Measurements from ENCODE around the gene CDKN3.
A peak's percentile ranks its signal among the peaks of the same experiment; 100 is the strongest.
"Not testable (repeated sequence)": the region's sequence is repeated elsewhere in the genome, so short reads cannot be mapped to it uniquely, and the experiment has no call there.

Gene CDKN3

DNA sequence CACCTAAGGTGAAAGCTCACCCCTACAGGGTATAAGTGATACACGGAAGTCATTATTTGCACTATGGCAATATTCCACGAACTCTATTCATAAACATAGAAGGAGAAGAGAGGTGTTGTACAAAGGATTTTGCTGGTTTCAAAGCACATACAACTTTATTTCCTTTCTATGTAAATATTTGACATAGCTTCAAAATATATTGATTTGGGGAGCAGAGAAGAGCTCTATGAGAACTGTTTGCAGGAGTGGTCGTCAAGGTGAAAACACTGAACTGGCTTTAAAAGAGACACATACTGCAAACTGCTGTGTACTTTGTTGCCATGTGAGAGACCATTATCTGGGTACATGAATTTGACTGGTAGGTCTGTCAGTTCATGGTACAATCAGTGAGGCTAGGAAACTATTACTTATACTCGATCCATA, 27.7 kb downstream of the CDKN3 start:
- DNase-seq, result no peak

DNA sequence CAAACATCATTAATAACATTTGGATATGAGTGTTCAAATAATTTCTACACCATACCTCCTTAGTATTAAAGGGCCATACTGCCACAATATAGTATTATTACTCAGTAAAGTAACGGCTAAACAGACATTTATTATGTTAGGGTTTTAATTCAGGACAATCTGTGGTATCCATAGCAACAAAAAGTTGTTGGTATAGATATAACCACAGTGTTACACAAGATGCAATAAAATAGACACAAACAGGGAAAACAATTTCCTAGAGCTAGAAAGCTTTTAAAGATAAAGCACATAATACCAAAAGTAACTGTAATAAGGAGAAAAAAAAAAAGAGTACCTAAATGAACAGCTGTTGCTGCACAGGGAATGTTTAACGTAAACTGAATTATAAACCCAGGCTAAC, 28.3 kb downstream of the CDKN3 start:
- DNase-seq, result no peak

DNA sequence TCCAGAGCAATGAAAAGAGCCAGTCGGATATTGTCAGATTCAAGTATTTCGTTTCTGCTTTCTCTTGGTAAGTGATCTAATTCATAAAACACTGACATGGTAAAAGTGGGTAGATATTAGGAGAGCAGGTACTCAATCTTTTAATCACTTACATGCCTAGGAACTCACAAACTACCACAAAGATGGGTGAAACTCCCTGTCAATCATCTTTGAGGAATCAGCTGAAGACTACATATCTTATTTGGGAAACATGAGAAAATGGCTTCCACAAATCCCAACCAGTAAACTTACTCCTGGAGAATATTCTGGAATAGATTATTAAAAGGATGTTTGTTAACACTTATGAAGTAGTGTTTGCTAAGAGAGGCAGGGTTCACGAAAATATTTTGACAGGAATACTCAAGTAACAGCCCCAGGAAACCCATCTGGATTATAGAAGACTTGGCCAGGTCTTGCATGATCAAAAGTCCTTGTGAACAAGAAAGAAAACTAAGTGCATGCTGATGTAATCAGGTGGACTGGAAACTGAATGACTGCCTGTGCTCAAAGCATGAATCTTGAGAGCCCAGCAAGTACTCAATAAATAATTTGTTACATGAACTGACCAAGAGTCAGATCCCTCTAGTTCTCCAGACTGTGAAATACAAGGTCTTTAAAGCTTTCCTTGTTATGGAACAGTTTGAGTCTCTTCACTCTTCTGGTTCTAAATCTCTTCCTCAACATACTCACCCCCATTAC, 28.9 kb downstream of the CDKN3 start:
- DNase-seq, result no peak

DNA sequence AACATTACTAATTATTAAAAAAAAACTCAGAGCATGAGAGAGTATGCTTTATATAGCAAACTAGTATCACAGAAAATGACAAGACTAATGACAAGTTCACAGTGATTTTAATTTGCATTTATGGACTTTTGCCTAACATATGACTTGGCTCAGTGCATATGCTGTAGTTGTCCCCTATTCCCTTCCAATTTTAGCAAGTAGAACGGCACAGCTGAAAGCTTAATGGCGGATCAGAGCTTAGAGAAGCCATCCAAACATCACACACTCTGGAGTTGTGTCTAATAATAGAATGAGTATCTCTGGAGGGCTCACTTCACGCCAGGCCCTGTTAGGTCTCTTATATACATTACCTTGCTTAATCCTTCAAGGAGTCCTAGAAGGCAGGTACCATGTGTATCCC, 31.1 kb downstream of the CDKN3 start:
- DNase-seq, result no peak

DNA sequence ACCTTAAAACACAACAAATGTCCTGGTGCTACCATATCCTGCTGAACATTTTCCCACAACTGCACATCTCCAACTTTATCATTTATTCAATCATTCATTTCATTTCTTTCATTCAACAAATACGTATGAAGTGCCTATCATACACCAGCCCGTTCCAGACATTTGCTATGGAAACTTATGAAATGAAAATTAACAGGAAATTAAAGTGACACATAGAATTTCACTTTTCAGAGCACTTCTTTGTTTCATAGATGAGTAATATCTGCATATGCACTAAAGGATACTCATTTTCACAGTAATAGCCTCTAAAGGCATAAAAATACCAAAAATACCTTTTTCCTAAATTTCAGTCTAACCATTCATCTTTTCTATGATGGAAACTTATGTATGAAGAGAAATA, 31.7 kb downstream of the CDKN3 start:
- no peak for DNase-seq

DNA sequence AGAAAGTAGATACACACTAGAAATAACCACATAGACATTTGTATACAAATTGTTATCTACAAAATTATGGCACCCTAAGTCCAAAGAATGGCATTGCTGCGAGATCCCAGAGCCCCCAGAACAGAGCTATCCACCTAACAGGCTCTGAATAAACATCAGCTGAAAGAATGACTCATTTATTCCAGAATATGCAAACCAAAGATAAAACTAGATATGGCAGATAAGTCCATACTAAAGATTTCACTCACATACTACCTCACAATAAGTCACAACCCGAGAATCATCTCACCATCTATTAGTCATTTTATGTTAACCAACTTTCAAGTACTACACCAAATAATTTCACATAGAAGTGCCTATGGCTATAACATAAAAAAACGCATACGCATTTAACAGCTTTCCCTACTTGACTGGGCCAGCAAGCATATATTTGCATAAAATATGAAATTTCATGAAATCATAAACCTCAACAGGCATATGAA, 38.7 kb downstream of the CDKN3 start:
- DNase-seq, result no peak

DNA sequence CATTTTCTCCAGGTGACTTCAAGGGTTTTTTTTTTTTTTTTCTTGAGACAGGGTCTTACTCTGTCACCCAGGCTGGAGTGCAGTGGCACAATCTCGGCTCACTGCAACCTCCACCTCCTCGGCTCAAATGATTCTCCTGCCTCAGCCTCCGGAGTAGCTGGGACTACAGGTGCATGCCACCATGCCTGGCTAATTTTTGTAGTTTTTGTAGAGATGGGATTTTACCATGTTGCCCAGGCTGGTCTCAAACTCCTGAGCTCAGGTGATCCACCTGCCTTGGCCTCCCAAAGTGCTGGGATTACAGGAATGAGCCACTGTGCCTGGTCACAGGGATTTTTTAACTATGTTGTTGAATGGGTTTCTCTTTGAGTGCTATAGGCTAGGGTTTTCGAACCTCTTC, 41.1 kb downstream of the CDKN3 start:
- DNase-seq, result not testable (repeated sequence)

DNA sequence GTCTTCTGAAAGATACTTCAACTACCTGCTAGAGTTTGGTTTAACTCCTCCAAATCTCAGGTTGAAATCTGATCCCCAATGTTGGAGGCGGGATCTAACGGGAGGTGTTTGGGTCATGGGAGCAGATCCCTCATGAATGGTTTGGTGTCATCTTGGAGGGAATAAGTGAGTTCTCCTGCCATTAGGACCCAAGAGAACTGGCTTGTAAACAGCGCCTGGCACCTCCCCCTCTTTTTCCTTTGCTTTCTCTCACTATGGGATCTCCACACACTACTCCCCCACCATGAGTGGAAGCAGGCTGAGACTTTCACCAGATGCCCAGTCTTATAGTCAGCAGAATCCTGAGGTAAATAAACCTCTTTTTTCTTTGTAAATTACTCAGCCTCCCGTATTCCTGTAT, 41.9 kb downstream of the CDKN3 start:
- DNase-seq, result no peak

DNA sequence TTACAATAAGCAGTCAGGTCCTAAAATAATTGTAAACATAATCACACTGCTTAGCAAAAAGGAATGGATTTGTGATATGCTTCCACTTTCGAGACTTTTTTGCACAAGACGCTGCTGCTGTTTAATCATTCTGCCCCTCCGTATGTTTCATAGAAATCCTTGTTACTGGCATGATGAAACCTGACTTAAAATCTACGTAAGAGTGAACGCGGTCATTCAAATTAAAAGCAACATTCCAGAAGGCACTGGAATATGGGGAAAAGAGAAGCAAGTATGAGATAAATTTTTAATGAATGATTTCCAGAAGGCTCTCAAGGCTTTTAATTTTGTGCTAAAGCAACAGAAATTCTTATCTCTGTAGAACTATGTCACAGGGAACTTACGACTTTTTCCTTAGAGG, 43.2 kb downstream of the CDKN3 start:
- no peak for DNase-seq

DNA sequence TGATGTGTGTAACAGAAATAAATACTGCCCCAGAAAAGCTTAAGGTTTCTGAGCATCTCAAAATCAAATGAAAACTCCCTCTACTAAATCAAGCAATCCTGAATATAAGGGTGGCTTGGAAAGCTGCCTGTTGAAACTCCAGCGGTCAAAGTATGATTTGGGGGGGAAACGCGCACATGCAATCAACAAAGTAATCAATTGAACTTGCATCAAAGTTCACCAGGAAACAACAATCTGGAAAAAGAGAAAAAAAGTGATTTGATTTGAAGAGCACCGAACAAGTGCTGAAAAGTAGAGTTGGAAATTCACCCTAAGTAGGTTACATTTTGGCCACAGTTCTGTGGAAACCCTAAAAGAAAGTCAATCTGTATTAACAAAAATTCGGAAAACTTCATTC, 43.7 kb downstream of the CDKN3 start:
- no peak for DNase-seq

DNA sequence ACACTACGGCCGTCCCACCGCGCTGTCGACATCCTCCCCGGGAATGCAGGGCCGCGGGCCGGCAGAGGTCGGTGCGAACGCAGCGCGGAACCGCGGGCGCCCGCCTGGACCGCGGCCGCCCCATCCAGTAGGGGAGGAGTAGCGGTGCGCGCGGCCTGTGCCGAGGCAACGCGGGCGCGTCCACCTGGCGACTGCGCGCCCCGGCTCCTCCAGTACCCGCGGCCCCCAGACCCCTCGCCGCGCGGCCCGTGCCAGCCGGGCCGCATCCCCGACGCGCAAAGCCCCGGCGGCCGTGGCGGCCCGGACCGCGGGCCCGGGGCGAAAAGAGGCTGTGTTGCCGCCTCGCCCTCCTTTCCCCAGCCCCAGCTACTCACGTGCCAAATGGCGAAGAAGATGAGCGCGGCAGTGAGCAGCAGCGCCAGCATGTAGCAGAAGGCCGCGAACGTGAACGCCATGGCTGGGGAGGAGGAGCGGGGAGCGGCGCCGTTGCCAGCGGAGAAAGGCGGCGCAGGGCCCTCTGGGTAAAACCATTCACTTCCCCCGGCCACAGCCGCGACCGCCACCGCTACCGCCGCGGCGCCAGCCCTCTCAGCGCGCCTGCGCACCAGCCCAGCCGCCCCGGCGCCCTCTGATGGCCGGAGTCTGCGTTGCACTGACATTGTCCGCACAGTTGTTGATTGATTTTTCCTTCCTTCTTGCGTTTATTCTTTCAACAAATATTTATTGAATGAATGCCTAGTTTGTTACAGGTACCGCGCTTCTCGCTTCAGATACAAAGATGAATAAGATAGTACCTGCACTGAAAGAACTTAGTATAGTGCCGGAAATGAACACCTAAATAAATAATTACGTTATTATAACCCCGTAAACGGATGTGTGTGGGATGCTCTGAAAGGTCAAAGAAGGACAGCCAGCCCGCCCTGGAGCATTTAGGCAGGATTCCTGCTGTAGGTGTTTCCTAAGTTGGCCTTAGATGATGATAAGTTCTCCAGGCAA, 44.4 kb downstream of the CDKN3 start, which contains the start of gene CNIH1:
Gene CNIH1 (minus strand): TSS at position 502 of the 996 bp plus-strand sequence. CDS start 47 bp downstream, at position 455.
- DNase-seq, result peak; percentile 98

DNA sequence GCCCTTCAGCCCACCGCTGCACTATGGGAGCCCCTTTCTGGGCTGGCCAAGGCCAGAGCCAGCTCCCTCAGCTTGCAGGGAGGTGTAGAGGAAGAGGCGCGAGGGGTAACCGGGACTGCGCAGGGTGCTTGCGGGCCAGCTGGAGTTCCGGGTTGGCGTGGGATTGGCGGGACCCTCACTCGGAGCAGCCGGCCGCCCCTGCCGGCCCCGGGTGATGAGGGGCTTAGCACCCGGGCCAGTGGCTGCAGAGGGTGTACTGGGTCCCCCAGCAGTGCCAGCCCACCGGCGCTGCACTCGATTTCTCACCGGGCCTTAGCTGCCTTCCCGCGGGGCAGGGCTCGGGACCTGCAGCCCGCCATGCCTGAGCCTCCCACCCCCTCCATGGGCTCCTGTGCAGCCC, 46.2 kb downstream of the CDKN3 start:
- not testable (repeated sequence) for DNase-seq

DNA sequence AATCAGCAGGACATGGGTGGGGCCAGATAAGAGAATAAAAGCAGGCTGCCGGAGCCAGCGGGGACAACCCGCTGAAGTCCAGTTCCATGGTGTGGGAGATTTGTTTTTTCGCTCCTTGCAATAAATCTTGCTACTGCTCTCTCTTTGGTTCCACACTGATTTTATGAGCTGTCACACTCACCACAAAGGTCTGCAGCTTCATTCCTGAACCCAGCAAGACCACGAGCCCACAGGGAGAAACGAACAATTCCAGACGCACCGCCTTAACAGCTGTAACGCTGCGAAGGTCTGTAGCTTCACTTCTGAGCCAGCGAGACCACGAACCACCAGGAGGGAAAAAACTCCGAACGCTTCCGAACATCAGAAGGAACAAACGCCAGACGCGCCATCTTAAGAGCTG, 47.2 kb downstream of the CDKN3 start:
- DNase-seq, result no peak

DNA sequence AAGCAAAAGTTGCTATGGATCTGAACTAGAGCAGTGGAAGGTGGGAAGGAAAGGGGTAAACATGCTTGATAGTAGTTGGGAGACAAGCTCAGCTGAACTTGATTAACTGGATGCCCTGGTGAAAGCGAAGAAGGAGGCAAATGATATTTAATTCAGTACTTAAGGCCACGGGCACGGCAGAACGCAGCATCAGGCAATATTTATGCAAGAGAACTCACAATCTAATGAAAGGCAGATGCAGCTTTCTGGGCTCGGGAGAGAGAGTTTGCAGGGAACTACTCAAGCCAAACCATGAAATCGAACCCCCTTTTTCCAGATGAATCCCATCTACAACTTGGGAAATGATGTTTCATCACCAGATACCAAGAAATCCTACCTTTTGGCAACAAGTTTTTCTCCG, 47.9 kb downstream of the CDKN3 start:
- no peak for DNase-seq

DNA sequence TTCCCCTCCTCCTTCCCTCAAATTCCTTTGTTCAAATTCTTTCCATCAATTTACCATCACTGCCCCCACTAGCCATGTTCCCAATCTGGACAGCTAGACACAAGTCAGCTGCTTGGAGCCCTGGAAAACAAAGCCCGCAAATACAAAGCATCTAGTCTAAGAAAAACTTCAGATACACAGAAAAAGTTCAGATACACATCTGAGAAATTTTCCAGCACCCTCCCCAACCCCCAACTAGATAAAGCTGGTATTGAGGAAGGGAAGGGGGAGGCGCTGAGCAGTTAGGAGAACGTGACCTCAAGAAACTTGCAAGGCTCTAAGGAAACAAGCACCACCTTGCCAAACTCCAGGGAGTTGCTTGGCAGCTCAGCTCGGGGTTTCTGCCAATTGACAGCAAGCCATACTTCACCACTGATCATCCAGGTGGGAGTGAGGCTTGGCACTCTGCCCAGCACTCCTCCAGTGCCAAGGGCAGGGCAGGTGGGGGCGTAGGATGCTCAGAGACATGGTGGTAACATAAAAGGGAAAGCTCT, 49.4 kb downstream of the CDKN3 start:
- no peak for DNase-seq

DNA sequence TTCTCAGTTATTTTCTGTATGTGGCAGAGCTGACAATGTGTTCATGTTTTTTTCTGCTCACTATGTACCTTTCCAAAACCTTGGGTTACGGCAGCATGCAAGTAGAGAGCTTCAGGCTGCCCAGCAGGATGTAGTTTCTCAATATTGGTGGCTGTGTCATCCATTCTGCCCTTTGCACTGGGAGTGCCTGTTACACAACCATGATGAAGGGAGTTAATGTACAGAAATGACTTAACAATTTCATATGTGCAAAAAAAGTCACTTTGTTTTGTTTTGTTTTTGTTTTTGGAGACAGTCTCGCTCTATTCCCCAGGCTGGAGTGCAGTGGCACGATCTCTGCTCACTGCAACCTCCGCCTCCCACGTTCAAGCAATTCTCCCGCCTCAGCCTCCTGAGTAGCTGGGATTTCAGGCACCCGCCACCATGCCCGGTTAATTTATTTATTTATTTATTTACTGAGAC, 50.5 kb downstream of the CDKN3 start:
- no peak for DNase-seq

DNA sequence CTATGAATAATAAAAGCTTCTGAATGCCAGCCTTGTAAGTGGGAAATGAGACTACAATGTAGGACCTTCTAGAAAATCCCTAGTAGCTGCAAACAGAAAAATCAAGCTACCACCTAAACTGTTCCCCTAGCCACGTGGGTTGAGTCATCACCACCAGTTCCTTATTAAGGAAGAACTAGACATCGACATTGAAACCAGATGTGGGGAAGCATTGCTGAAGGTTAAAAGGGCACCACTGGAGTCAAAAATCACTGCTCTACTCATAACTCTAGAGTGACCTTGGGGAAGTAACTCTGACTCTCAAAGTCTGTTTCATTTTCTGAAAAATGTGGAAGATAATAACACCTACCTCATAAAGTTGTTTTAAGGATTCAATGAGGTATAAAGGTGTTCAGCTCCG, 53.7 kb downstream of the CDKN3 start:
- DNase-seq, result no peak

DNA sequence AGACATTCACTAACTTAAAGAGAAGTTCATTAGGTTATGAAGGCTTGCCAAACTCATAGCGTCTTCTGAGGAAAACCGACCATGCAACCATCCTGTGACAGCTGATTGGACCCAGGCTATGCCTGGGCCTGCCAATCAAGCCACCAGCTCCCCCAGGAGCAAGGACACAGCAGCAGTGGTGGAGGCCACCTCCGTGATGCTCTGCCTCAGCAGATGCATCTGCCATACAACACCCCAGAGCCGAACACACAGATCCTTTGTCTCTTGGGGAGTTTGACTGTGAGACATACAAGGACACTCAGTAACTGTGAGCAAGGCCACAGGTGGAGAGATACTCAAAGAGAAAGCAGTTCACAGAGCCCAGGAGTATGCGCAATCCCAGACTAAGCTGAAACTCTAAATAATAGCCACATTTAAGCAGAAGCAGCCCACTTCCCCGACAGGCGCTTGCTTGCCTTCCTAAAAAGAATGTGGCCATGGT, 54.4 kb downstream of the CDKN3 start:
- DNase-seq, result no peak

DNA sequence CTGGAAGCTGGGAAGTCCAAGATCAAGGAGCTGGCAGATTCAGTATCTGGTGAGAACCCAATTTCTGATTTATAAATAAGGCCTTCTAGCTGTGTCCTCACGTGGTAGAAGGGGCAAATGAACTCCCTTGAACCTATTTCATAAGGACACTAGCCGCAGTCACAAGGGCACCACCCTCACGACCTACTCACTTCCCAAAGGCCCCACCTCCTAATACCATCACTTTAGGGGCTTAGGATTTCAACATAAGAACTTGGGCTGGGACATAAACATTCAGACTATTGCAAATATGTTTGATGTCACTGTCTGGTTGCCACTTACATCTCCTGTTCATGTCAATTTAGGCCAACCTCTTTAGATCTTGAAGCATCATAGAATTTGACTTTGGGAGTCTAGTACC, 55.2 kb downstream of the CDKN3 start:
- no peak for DNase-seq

DNA sequence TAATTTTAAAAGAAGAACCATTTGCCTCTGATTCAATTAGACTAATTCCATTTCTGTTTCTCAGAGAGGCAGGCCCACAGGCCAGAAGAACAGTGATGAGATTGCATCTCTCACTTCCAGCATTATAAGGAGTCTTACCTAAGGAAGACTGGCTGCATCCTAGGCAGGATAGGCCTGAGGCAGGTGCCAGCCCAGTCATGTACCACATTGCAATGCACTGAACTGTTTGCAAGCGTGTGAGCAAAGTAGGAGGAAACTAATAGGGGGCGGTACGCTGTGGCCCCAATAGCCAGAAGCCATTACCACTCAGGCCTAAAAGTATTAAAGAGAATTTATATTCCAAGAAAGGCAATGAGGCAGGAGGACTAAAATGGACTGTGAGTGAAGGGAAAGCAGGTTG, 56.4 kb downstream of the CDKN3 start:
- DNase-seq, result no peak

DNA sequence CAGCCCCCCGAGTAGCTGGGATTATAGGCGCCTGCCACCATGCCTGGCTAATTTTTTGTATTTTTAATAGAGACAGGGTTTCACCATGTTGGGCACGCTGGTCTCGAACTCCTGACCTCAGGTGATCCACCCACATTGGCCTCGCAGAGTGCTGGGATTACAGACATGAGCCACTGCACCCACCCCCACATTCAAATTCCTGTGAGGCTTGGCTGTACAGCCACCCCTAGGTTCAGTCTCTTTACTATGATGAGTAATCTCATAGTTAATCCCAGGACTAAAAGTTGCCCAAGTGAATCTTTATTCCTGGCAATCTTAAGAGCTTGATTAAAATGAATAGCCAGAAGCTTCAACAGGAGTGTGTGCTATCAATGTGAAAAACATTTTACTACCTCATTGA, 57.2 kb downstream of the CDKN3 start:
- DNase-seq, result not testable (repeated sequence)

DNA sequence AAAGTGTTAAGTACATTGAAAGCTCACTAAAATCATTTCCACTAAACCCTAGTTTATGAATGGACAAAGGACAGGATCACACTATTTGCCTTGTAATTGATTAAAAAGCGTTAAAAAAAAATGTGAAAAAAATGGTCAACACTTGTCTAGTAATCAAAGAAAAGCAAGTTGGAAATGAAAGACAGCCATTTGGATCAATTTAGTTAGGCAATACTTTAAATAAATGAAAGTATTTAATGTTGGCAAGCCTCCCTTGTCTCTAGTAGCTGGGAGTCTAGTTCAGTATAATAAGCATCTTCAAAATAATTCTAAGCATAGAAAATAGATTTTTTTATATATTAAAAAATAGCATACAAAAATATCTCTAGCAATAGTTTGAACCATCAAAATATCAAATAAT, 58.6 kb downstream of the CDKN3 start:
- no peak for DNase-seq
